ENCODE measurements around the gene MTMR11. TPM values are rescaled to one million over a fixed set of nuclear protein-coding genes. Genes with fewer than 3 reads are reported as not detected.

The MTMR11 gene
- polyA plus RNA-seq, 3 donors, result 23.8 to 36.6 (median 26.5) TPM

Other genes starting within 250 kb of the MTMR11 start
- 1 to 10 TPM; 1.6 to 2.7 (median 1.6) TPM for gene FCGR1A, start 154.2 kb downstream of the MTMR11 start, polyA plus RNA-seq (ENCODE audit: insufficient read length in 3 of 3)
- gene BOLA1, start 37.3 kb downstream of the MTMR11 start, polyA plus RNA-seq (ENCODE audit: insufficient read length in 3 of 3), result 10 to 100 TPM; 17.5 to 21.6 (median 19.7) TPM
- 1 to 10 TPM; 7.7 to 9.0 (median 8.4) TPM for gene SV2A, start 19.0 kb downstream of the MTMR11 start, polyA plus RNA-seq (ENCODE audit: insufficient read length in 3 of 3)
- gene SF3B4, start 9.1 kb downstream of the MTMR11 start, polyA plus RNA-seq (ENCODE audit: insufficient read length in 3 of 3), result 10 to 100 TPM; 82.3 to 91.2 (median 86.2) TPM
- 10 to 100 TPM; 16.4 to 18.7 (median 18.6) TPM for gene OTUD7B, start 73.8 kb upstream of the MTMR11 start, polyA plus RNA-seq (ENCODE audit: insufficient read length in 3 of 3)
- gene VPS45, start 130.9 kb upstream of the MTMR11 start, polyA plus RNA-seq (ENCODE audit: insufficient read length in 3 of 3), result 10 to 100 TPM; 69.0 to 79.6 (median 76.1) TPM
- 10 to 100 TPM; 45.6 to 47.6 (median 47.4) TPM for gene PLEKHO1, start 213.0 kb upstream of the MTMR11 start, polyA plus RNA-seq (ENCODE audit: insufficient read length in 3 of 3)